NCI-H82 treated with DMSO at 0.1 percent for 48 hours (cell line): ENCODE results near the gene VOPP1.

Experiments
- DNase-seq: peaks from one replicate; lab custom pipeline; 2025; ENCODE audit not compliant: unreplicated experiment; lab: John Stamatoyannopoulos, UW

The VOPP1 gene

DNA sequence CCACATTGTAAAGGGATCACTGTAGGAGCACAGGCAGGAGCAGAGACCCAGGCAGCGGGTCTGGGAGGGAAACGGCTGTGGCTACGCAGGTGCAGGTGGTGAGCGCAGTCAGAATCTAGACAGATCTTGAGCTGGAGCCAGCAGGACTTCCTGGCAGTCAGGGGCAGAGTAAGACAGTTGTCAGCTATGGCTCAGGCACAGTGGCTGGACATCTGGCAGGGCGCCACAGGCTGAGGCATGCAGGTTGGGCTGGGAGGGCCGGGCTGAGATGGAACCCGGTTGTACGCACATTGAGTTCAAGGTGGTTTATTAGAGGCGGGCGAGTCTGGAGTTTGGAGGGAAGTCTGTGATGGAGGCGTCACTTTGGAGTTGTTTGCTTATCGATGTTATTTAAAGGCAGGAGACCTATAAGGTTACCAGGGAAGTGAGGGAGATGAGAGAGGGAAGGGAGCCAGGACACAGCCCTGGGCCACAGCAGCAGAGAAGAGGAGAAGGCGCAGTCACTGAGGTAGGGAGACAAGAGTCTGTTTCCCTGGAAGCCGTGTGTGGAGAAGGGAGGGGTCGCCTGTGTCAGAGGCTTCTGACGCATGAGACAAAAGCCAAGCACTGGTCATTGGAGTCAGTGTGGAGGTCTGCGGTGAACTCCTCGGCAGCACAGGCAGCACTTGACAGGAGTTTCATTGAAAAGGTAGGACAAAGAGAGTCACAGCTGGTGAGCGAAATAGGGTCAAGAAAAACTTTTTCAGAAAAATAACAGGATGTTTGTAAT is 133.4 kb downstream of the VOPP1 start:
- no peak for DNase-seq

GRCh38 chr7:55438085-55438756 is 134.1 kb downstream of the VOPP1 start:
- no peak for DNase-seq

DNA sequence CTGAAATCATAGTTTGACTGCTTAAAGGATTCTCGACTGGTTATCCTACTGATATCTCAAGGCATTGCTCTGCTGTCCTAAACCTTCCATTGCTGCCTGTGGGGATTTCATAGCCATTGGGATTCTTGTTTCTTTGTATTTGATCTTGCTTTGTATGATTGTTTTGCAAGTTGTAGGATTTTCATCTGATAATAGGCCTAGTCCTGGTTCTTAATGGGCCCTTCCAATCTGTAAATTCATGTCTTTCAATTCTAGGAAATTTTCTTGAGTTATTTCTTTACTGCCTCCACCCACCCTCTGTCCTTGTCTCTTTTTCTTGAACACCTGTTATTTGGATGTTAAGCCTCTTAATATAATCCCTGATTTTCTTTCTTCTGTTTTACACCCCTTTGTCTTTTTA is 134.9 kb downstream of the VOPP1 start:
- DNase-seq, result peak; percentile 22

GRCh38 chr7:55436457-55436856 is 135.8 kb downstream of the VOPP1 start:
- DNase-seq, result no peak

DNA sequence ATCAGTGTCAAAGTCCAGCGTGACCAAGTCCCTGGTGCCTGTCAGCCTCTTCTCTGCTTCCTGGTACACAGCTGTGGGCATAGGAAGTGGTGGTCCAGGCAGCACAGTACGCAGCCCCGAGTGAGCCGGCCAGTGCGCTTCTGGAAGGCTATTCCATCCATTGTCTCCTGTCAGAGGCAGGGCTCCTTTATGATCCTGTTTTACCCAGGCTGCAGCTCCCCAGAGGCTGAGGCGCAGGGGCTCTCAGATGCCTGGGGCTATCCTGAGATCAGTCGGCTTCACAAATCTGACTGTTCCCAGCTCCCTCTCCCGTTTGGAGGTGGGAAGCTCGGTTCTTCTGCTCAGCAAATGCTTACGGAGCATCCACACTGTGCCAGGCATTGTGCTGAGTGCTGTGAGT is 136.8 kb downstream of the VOPP1 start:
- DNase-seq, result no peak

GRCh38 chr7:55432939-55433784 is 139.1 kb downstream of the VOPP1 start:
- DNase-seq, result peak; percentile 53

- DNase-seq, result no peak
These were observed 139.8 kb downstream of the VOPP1 start for GRCh38 chr7:55432506-55432905.

- DNase-seq, result no peak
These were observed 140.4 kb downstream of the VOPP1 start for GRCh38 chr7:55431898-55432297.

DNA sequence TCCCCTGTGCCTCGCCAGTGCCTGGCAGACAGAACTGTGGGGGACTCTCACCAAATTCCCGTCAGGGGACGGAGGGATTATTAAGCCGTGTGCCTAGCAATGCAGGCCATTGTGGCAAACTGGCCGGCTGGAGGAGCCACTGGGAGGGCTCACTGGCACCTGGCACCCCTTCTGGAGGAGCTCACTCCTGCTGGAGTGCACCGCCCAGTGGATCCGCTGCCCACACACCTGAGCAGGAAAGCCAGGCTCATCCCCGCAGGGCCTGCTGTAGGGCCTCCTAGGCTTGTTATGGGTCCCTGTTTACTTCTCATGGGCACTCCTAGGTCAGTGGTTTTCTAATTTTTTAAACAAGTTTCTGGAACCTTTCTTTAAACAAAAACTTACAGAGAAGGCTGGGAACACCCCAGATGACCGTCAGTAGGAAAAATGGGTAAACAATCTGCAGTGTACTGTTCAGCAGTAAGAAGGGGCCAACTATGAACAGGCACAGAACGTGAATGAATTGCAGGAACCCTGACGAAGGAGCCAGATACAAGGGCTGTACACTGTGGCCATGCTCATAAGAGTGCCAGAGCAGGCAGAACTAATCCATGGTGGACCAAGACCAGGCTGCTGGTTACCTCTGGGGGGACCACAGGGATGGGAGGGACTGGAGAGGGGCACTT is 142.3 kb downstream of the VOPP1 start:
- no peak for DNase-seq

GRCh38 chr7:55427800-55428199 is 144.5 kb downstream of the VOPP1 start:
- no peak for DNase-seq

DNA sequence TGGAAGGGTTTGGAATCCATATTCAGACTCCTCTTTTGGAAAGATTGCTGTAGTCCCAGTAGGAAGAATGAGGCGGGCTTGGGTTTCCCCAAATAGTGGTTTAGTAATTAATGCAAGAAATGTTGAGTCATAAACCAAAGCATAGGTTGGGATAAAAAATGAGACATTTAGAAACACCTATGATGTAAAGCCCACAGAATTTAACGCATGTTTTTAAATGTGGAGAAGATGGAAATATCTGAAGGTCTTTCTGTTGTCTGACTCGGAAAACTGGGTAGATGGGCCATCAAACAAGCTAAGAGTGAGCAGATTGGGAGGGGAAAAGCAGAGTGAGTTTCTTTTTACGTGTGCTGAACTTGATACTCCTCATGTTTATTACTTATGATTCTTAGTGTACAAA is 145.0 kb downstream of the VOPP1 start:
- DNase-seq, result no peak

DNA sequence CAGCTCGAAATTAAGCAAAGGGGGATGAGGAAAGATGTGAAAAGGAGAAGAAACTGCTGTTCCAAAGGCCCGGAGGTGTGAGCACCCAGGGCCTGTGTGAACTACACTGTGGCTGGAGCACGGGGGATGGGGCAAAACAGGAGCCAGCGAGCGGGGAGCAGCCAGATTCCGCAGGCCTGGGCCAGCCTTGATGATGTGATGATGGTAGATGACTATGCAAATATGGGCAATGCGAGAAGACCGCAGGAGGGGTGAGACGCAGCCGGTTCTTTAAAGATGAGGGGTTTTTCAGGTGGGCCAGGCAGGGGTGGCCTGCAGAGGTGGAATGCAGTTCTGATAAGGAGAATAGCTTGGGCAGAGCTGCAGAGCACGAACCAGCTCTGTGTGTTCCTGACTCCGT is 145.6 kb downstream of the VOPP1 start:
- no peak for DNase-seq

- DNase-seq, result no peak
These were observed 147.1 kb downstream of the VOPP1 start for GRCh38 chr7:55425141-55425752.

GRCh38 chr7:55423891-55424290 is 148.4 kb downstream of the VOPP1 start:
- DNase-seq, result no peak

DNA sequence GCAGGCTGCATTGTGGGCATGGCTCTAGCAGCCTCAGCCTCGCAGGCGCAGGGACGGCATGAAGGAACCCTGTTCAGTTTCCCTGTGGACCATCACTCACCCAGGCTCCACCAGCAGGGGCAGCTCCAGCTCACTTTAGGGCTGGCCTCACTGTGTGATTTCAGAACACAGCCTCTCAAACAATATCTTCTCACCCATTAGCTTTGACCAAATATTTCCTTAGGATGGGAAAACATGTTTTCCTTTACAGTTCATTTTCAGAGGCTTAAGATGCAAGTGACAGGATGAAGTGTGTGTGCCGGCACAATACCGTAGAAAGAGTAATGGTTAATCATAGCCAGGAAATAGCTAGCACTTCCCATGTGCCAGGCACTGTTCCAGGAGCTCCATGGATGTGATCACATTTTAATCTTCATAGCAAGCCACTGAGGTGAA is 149.0 kb downstream of the VOPP1 start:
- no peak for DNase-seq
